GM12864 (cell line): ENCODE measurements around the gene COMP.

ENCODE experiments used
- DNase-seq: peaks from one replicate; pipeline ENCODE4 v3.0.0-alpha.2; 2011; ENCODE audit warnings: low read depth
- H3K4me3 ChIP-seq: 2 replicates; pipeline ENCODE4 v1.5.1; 2011; ENCODE audit warnings: mild to moderate bottlenecking, low read depth, low read length, control low read depth
- CTCF ChIP-seq: IDR thresholded peaks from 2 replicates; pipeline ENCODE4 v1.5.1; 2011; ENCODE audit warnings: low read depth, mild to moderate bottlenecking, moderate library complexity, low read length, control low read depth, inconsistent platforms; ENCODE audit errors: missing control alignments

COMP gene

DNA sequence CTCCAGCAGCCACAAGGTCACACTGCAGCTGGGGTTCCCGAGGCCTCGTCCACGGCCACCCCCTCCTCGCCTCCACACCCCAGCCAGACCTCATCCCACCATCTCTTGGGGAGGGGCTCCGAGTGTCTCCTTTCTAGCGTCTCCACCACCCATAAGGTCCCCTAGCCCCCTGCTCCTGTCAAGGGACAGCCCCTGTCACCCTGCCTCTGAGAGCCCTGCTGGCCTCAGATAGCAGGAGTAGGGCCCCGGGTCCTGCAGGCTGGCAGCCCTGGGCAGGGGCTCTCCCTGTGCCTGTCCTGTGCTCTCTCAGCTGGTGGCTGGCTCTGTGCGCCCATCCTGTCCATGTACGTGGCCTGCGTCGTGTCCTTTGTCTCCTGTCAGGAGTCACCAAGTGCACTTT, 17.0 kb downstream of the COMP start:
- H3K4me3 ChIP-seq, result no peak overlapping the region
- TF ChIP-seq CTCF, result no peak

GRCh38 chr19:18773682-18774081, 17.4 kb downstream of the COMP start:
- TF ChIP-seq CTCF, result no peak
- H3K4me3 ChIP-seq, result no peak overlapping the region
- no peak for DNase-seq

More for the DNA sequence above, 17.0 kb downstream of the COMP start:
- no peak for DNase-seq

- DNase-seq, result no peak
- TF ChIP-seq CTCF, result no peak
- no peak overlapping the region for H3K4me3 ChIP-seq
These were observed 18.2 kb downstream of the COMP start for GRCh38 chr19:18772620-18773587.

GRCh38 chr19:18771328-18772242, 19.5 kb downstream of the COMP start:
- H3K4me3 ChIP-seq, result no peak overlapping the region
- TF ChIP-seq CTCF, result peak; percentile 48
- DNase-seq, result no peak

- no peak for DNase-seq
- H3K4me3 ChIP-seq, result no peak overlapping the region
- no peak for TF ChIP-seq CTCF
These were observed 20.3 kb downstream of the COMP start for GRCh38 chr19:18770663-18771327.

GRCh38 chr19:18769989-18770528, 21.0 kb downstream of the COMP start:
- DNase-seq, result no peak
- no peak overlapping the region for H3K4me3 ChIP-seq
- TF ChIP-seq CTCF, result no peak
